ENCODE results near the gene ZDHHC7. TPM values are rescaled to one million over a fixed set of nuclear protein-coding genes. Genes with fewer than 3 reads are reported as not detected.
A peak's percentile ranks its signal among the peaks of the same experiment; 100 is the strongest.

Gene ZDHHC7
- total RNA-seq, 1 experiment from 2014 or later = 39.9 TPM

GRCh38 chr16:84942786-84943185, 68.5 kb downstream of the ZDHHC7 start (continued):
- no peak for TF ChIP-seq RAD21 (IDR thresholded peaks at IDR 0.05; ENCODE audit: low read depth)

- H3K4me2 ChIP-seq (ENCODE audit: low read length) = peak overlapping the region; percentile 7; the same call in 1 of the 2 replicates
- H3K4me3 ChIP-seq (replicated peaks in 1 of 2; ENCODE audit: low read depth in 1 of 2, low read length in 2 of 2) = no peak overlapping the region
- no peak overlapping the region for H3K9ac ChIP-seq (ENCODE audit: low read length)
- peaks cover 0 to 11% of the 10 kb centered on the region in 2 experiments; a peak in 2 of 4 replicates for H3K4me1 ChIP-seq (ENCODE audit: control insufficient read depth in 1 of 2, insufficient read depth in 2 of 2, low read length in 2 of 2)
- no peaks in the 10 kb centered on the region for H3K27me3 ChIP-seq (ENCODE audit: insufficient read depth, low read length)
- H3K9me3 ChIP-seq (ENCODE audit: control insufficient read depth in 1 of 2, insufficient read depth in 1 of 2, low read depth in 1 of 2, low read length in 2 of 2) = no peaks in the 10 kb centered on the region
- intact Hi-C loops (cut with micrococcal nuclease) = no loop called here
- no peak overlapping the region for H2AFZ ChIP-seq (ENCODE audit: low read depth, low read length, poor library complexity, severe bottlenecking)
- TF ChIP-seq SP1 (IDR thresholded peaks at IDR 0.05; ENCODE audit: low read depth) = no peak
- no peak for TF ChIP-seq EGR1 (IDR thresholded peaks at IDR 0.05; ENCODE audit: low read depth)
- no peak for TF ChIP-seq REST (IDR thresholded peaks at IDR 0.05; ENCODE audit: low read depth)
- no peak for TF ChIP-seq ZNF274 (IDR thresholded peaks at IDR 0.05; ENCODE audit: low read depth, low read length)
- no peak for TF ChIP-seq RAD21 (IDR thresholded peaks at IDR 0.05; ENCODE audit: low read depth)
- TF ChIP-seq CEBPB (IDR thresholded peaks at IDR 0.05; ENCODE audit: low read depth) = no peak
- TF ChIP-seq POLR2AphosphoS5 (IDR thresholded peaks at IDR 0.05; ENCODE audit: low read depth, low read length) = no peak
- no peak for TF ChIP-seq CTCF (IDR thresholded peaks at IDR 0.05 in 2 of 3, conservative IDR thresholded peaks at IDR 0.05 in 1 of 3; ENCODE audit: borderline replicate concordance in 1 of 3, insufficient read depth in 1 of 3, low read depth in 2 of 3, low read length in 2 of 3)
- no peak for TF ChIP-seq SRF (IDR thresholded peaks at IDR 0.05; ENCODE audit: low read depth)
- no peak for TF ChIP-seq ATF3 (IDR thresholded peaks at IDR 0.05)
- TF ChIP-seq ELF1 (IDR thresholded peaks at IDR 0.05; ENCODE audit: borderline replicate concordance, low read depth) = no peak
- no peak for TF ChIP-seq POLR2A (IDR thresholded peaks at IDR 0.05; ENCODE audit: borderline replicate concordance, extremely low read depth, insufficient read depth, insufficient read length)
- TF ChIP-seq EZH2 (IDR thresholded peaks at IDR 0.05) = no peak
- no peak for TF ChIP-seq EZH2phosphoT487 (IDR thresholded peaks at IDR 0.05; ENCODE audit: borderline replicate concordance)
- TF ChIP-seq JUND (IDR thresholded peaks at IDR 0.05) = no peak
- no peak for TF ChIP-seq ZBTB33 (IDR thresholded peaks at IDR 0.05; ENCODE audit: extremely low read depth, insufficient replicate concordance, low read length)
- no peak for TF ChIP-seq ZFX (IDR thresholded peaks at IDR 0.05)
- no peaks in the 10 kb centered on the region for H3K79me2 ChIP-seq (ENCODE audit: insufficient read depth, low read length)
- CTCF ChIA-PET = interaction anchor here (6.4 kb wide), 1 partner anchor 10 kb away, joined by 30 read pairs; no protein-coding TSS in a partner anchor
- POLR2A ChIA-PET = no interaction called here
- DNase-seq (ENCODE audit: low read depth, low spot score) (no peak), ATAC-seq (peak; percentile 46)
- no peak overlapping the region for H3K27ac ChIP-seq (ENCODE audit: low read depth, low read length)
- H4K20me1 ChIP-seq (ENCODE audit: insufficient read depth) = no peaks in the 10 kb centered on the region
- no peaks in the 10 kb centered on the region for H3K9me2 ChIP-seq (ENCODE audit: insufficient read depth)
- RAD21 ChIA-PET (ENCODE audit: low non-redundant PET in 1 of 2, low total read pairs in 2 of 2, uncharacterized antibody in 2 of 2, unreplicated experiment in 2 of 2) = no interaction called here
- no TSS peak for BruUV-seq (replicated peaks)
- no peaks in the 10 kb centered on the region for H3K36me3 ChIP-seq (ENCODE audit: control insufficient read depth in 1 of 2, insufficient read depth in 2 of 2, low read length in 2 of 2)
These were observed 69.4 kb downstream of the ZDHHC7 start for GRCh38 chr16:84941921-84942320.
